CD4-positive, alpha-beta T cell (primary cell): ENCODE data around the gene GPRC5A. TPM values are rescaled to one million over a fixed set of nuclear protein-coding genes. Genes with fewer than 3 reads are reported as not detected.
A peak's percentile ranks its signal among the peaks of the same experiment; 100 is the strongest.

ENCODE experiments used
- ATAC-seq: fragments of 200-7000 bp; cut with Tn5 transposase; one replicate; pipeline ENCODE4 v1.10.0; 2022; ENCODE audit warnings: mild to moderate bottlenecking; ENCODE audit not compliant: poor library complexity
- CTCF ChIA-PET: fragments of 350-600 bp; sonication (Branson Sonifier 250); formaldehyde crosslinking; loops from one replicate; lab custom pipeline; 2021; ENCODE audit warnings: antibody characterized with exemption, inconsistent platforms; lab: Charles Lee
- POLR2A ChIA-PET: fragments of 350-600 bp; sonication (Branson Sonifier 250); formaldehyde crosslinking; loops from one replicate; lab custom pipeline; 2021; ENCODE audit warnings: antibody characterized with exemption, inconsistent platforms; lab: Charles Lee
- DNase-seq, 14 experiments: peaks; one replicate each; pipeline ENCODE4 v3.0.0-alpha.2; 2013 to 2020; ENCODE audit warnings: mixed read lengths in 2 of 14
- H3K27ac ChIP-seq, 2 donors: one replicate each; pipeline versions ENCODE4 v1.5.1 to v1.7.0; 2013; ENCODE audit warnings: low read length in 2 of 2, low read depth in 1 of 2, mild to moderate bottlenecking in 1 of 2
- H3K27me3 ChIP-seq, 2 experiments: 1 replicate in 1 of 2; 2 replicates in 1 of 2; pipeline versions ENCODE4 v1.6.1 to v1.7.0; 2013; ENCODE audit warnings: low read length in 2 of 2, control low read depth in 1 of 2, mild to moderate bottlenecking in 1 of 2, moderate library complexity in 1 of 2; ENCODE audit not compliant: insufficient read depth in 2 of 2, control insufficient read depth in 1 of 2
- H3K36me3 ChIP-seq: one replicate; pipeline ENCODE4 v1.6.1; 2013; ENCODE audit warnings: low read length, control low read depth; ENCODE audit not compliant: insufficient read depth
- H3K4me1 ChIP-seq: one replicate; pipeline ENCODE4 v1.6.1; 2013; ENCODE audit warnings: low read length, control low read depth; ENCODE audit not compliant: insufficient read depth
- H3K4me3 ChIP-seq: one replicate; pipeline ENCODE4 v1.5.1; 2013; ENCODE audit warnings: mild to moderate bottlenecking, low read length, moderate library complexity
- H3K9me3 ChIP-seq, 2 experiments: 1 replicate in 1 of 2; 2 replicates in 1 of 2; pipeline versions ENCODE4 v1.6.1 to v1.7.0; 2013; ENCODE audit warnings: low read length in 2 of 2, mild to moderate bottlenecking in 2 of 2, control low read depth in 1 of 2, moderate library complexity in 1 of 2; ENCODE audit not compliant: control insufficient read depth in 1 of 2, insufficient read depth in 1 of 2
- H3K27ac Mint-ChIP-seq: one replicate; pipeline ENCODE4 v1.8.0; 2020; ENCODE audit warnings: mixed read lengths
- H3K27me3 Mint-ChIP-seq: one replicate; pipeline ENCODE4 v1.8.0; 2021; ENCODE audit warnings: mixed read lengths
- H3K36me3 Mint-ChIP-seq: one replicate; pipeline ENCODE4 v1.8.0; 2021; ENCODE audit warnings: low read depth, mixed read lengths
- H3K4me1 Mint-ChIP-seq: one replicate; pipeline ENCODE4 v1.8.0; 2021; ENCODE audit warnings: low read depth, mixed read lengths
- H3K4me3 Mint-ChIP-seq: one replicate; pipeline ENCODE4 v1.8.0; 2020; ENCODE audit warnings: mild to moderate bottlenecking, mixed read lengths
- H3K9me3 Mint-ChIP-seq: one replicate; pipeline ENCODE4 v1.8.0; 2020; ENCODE audit warnings: mixed read lengths
- intact Hi-C, 2 experiments: fragments of 100-400 bp; cut with DNase I in 1 of 2; cut with micrococcal nuclease in 1 of 2; formaldehyde crosslinking; loops; one replicate each; pipeline versions ENCODE4 v1.15.1 to v1.9.0; 2023 to 2025; cut with DNase I, micrococcal nuclease
- total RNA-seq, 174 experiments: library from RNA in 2 of 174; stranded (reverse) in 2 of 174; gene quantifications; one replicate each; pipeline ENCODE4 v1.2.3 and lab custom pipeline; 2021 to 2026
- TF ChIP-seq, protein P1 (sequence below): fragments of 200-600 bp; IDR thresholded peaks from one replicate; pipeline ENCODE4 v1.8.0; 2022; ENCODE audit warnings: antibody characterized with exemption, mild to moderate bottlenecking

GPRC5A gene
- total RNA-seq, 2 experiments from 2014 or later = 0.14 to 0.47 TPM

DNA sequence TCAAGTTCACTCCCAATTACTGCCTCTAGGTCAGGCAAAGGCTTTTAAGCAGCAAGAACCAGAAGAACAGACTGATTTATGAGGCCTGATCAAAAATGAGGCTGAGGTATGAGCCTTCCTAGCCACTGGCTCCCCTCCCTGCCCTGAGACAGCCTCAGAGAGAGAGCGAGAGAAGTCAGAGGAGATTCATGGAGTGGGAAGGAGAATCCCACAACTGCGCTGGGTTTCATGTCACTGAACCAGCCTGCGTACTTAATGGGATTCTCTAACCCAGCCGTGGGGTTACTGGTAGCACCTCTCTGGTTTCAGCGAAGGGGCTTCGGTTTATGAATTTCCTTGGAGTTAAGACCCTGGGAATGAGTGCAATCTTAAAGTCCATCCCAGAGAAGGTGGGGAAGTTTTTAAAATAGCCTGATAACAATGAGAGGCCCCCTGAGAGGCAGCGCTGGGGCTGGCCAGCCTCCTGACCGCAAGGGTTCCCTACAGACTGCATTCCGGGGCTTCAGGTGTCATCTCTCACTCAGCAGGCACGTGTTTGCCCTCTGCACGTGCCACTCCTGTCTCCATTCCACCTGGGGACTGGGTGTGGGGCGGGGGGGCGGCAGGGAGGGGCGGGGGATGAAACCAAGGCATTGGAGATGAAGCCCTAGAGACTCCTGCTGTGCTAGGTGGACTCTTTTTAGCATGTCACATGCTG lies 6.1 kb upstream of the GPRC5A start:
- H3K27me3 ChIP-seq = peaks cover 5 to 12% of the 10 kb centered on the region in 2 experiments
- DNase-seq (no peak), ATAC-seq (no peak)
- ChIA-PET POLR2A (no interaction called here), CTCF (no interaction called here)
- H3K4me3 Mint-ChIP-seq = no peak overlapping the region
- H3K27me3 Mint-ChIP-seq = peaks cover 6% of the 10 kb centered on the region
- H3K27ac ChIP-seq = no peak overlapping the region
- intact Hi-C loops = no loop called here
- H3K27ac Mint-ChIP-seq = no peak overlapping the region
- H3K9me3 ChIP-seq = no peaks in the 10 kb centered on the region
- no peaks in the 10 kb centered on the region for H3K4me1 ChIP-seq
- no peaks in the 10 kb centered on the region for H3K36me3 Mint-ChIP-seq
- H3K9me3 Mint-ChIP-seq = no peaks in the 10 kb centered on the region
- H3K4me1 Mint-ChIP-seq = peaks cover 12% of the 10 kb centered on the region
- H3K4me3 ChIP-seq = no peak overlapping the region
- TF ChIP-seq, protein P1, sequence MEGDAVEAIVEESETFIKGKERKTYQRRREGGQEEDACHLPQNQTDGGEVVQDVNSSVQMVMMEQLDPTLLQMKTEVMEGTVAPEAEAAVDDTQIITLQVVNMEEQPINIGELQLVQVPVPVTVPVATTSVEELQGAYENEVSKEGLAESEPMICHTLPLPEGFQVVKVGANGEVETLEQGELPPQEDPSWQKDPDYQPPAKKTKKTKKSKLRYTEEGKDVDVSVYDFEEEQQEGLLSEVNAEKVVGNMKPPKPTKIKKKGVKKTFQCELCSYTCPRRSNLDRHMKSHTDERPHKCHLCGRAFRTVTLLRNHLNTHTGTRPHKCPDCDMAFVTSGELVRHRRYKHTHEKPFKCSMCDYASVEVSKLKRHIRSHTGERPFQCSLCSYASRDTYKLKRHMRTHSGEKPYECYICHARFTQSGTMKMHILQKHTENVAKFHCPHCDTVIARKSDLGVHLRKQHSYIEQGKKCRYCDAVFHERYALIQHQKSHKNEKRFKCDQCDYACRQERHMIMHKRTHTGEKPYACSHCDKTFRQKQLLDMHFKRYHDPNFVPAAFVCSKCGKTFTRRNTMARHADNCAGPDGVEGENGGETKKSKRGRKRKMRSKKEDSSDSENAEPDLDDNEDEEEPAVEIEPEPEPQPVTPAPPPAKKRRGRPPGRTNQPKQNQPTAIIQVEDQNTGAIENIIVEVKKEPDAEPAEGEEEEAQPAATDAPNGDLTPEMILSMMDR = no peak
- no peaks in the 10 kb centered on the region for H3K36me3 ChIP-seq

DNA sequence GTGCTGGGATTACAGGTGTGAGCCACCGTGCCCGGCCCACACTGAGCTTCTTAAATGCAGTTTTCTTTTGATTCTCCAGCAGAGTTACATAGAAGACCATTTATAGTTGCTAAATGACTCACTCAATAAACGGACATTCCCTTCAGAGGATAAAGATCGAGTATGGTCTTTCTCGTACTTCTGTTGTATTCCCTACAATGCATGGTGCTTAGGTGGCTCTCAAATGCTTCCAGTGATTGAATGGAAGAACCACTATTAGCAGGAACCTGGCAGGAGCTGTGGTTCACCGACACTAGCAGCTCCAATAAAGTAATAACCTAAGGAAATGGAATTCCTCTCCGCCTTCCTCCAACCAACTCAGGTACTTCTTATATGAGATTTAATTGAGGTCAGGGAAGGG lies 3.9 kb upstream of the GPRC5A start:
- no peak overlapping the region for H3K27ac Mint-ChIP-seq
- no peaks in the 10 kb centered on the region for H3K36me3 Mint-ChIP-seq
- Histone ChIP-seq H3K4me3 (no peak overlapping the region), H3K36me3 (no peaks in the 10 kb centered on the region), H3K9me3 (no peaks in the 10 kb centered on the region), H3K4me1 (peaks cover 14% of the 10 kb centered on the region), H3K27me3 (peaks cover 16 to 22% of the 10 kb centered on the region in 2 experiments), H3K27ac (no peak overlapping the region)
- H3K27me3 Mint-ChIP-seq = peaks cover 15% of the 10 kb centered on the region
- TF ChIP-seq, protein P1 = no peak
- intact Hi-C loops = no loop called here
- no peaks in the 10 kb centered on the region for H3K9me3 Mint-ChIP-seq
- ChIA-PET CTCF (interaction anchor here (0.5 kb wide), 1 partner anchor 20 kb away, joined by 5 read pairs; no protein-coding TSS in a partner anchor), POLR2A (no interaction called here)
- DNase-seq (no peak), ATAC-seq (no peak)
- no peak overlapping the region for H3K4me3 Mint-ChIP-seq
- peaks cover 19% of the 10 kb centered on the region for H3K4me1 Mint-ChIP-seq

DNA sequence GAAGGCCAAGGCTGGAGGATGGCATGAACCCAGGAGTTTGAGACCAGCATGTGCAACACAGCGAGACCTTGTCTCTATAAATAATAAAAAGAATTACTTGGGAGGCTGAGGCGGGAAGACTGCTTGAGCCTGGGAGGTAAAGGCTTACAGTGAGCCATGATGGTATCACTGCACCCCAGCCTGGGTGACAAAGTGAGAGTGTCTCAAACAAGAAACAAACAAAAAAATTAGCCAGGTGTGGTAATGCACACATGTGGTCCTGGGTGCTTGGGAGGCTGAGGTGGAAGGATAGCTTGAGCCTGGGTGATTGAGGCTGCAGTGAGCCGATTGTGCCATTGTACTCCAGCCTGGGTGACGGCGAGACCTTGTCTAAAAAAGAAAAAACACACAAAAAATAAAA lies 1.7 kb upstream of the GPRC5A start:
- peaks cover 26% of the 10 kb centered on the region for H3K27me3 Mint-ChIP-seq
- Histone ChIP-seq H3K36me3 (no peaks in the 10 kb centered on the region), H3K27ac (no peak overlapping the region), H3K4me1 (peaks cover 14% of the 10 kb centered on the region), H3K27me3 (peaks cover 20 to 25% of the 10 kb centered on the region in 2 experiments), H3K9me3 (no peaks in the 10 kb centered on the region), H3K4me3 (no peak overlapping the region)
- H3K27ac Mint-ChIP-seq = no peak overlapping the region
- TF ChIP-seq, protein P1 = no peak
- POLR2A ChIA-PET = no interaction called here
- CTCF ChIA-PET = no interaction called here
- peaks cover 19% of the 10 kb centered on the region for H3K4me1 Mint-ChIP-seq
- DNase-seq (no peak), ATAC-seq (no peak)
- peak overlapping the region; percentile 89 for H3K4me3 Mint-ChIP-seq
- intact Hi-C loops = loop anchor here (2.0 to 5.0 kb wide), 3 partner anchors 52 to 101 kb away; no protein-coding TSS in a partner anchor
- no peaks in the 10 kb centered on the region for H3K36me3 Mint-ChIP-seq
- no peaks in the 10 kb centered on the region for H3K9me3 Mint-ChIP-seq
